Peyer's patch (tissue), 4 donors: Measurements from ENCODE around the gene PGRMC1.

Source experiments
- CTCF ChIP-seq, 6 experiments: fragments of 450-650 bp in 4 of 6; fragments of 200-600 bp in 2 of 6; sonication (generic) in 1 of 6; IDR thresholded peaks; one replicate each; pipeline ENCODE4 v1.5.1; 2017 to 2019; ENCODE audit warnings: antibody characterized with exemption in 6 of 6, mild to moderate bottlenecking in 3 of 6, moderate library complexity in 1 of 6
- POLR2A ChIP-seq, 2 donors: fragments of 450-650 bp; IDR thresholded peaks; one replicate each; pipeline ENCODE4 v1.5.1; 2017; ENCODE audit warnings: antibody characterized with exemption in 2 of 2, mild to moderate bottlenecking in 2 of 2, moderate library complexity in 2 of 2

DNA sequence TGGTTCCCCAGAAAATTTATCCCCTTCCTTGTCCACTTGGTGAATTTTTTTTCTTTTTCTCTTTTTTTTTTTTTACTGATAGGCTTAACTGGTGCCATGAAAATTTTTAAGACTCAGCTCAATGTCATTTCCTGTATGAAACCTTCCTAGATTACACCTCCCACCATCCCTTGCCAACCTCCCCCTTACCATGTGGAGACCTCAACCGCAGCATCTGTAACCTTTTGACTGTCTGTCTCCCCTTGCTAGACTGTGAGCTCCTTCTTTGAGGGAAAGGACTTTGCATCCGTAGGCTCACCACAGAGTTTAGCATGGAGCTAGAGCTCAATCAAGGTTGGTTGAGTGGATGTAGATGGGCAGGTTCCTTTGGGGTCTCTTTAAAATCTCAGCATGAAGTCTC lies 5.2 kb upstream of the PGRMC1 start:
- TF ChIP-seq CTCF (IDR thresholded peaks at IDR 0.05), result no peak
- no peak for TF ChIP-seq POLR2A (IDR thresholded peaks at IDR 0.05)
